ENCODE measurements around the gene EDC4. TPM values are rescaled to one million over a fixed set of nuclear protein-coding genes. Genes with fewer than 3 reads are reported as not detected.
A peak's percentile ranks its signal among the peaks of the same experiment; 100 is the strongest.

The EDC4 gene
- total and polyA plus RNA-seq, 9 of the 15 experiments (the other 6 are each of a cell fraction or from before 2014, with no cell fraction given), result 1.1 to 131 (median 74.0) TPM

DNA sequence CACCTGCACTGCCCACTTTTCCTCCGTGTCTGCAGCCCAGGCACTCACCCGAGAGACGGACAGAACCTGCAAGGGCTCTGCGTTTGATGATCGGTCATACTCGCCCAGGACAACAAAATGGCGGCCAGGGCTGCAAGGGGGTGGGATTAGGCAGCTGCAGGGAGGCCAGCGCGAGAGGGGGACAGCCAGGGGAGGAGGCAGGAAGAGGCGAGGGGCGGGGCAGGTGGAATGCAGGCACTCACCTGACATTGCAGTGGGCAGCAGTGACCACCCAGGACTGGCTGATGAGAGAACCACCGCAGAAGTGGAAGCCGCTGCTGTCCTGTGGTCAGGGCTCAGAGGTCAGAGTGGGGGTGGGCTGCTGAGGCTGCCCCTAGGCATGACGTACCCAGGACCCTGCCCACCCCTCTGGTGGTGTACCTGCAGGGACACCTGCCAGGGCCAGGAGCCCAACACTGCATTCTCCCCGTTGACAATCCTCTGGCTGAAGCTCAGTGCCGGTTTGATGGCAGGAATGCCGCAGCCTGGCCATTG is 57.9 kb downstream of the EDC4 start:
- DNase-seq (ENCODE audit: extremely low read depth in 1 of 4, low spot score in 3 of 4) (no peak), ATAC-seq (no peak), FAIRE-seq (no peak)
- Histone ChIP-seq H3K9me3 (replicated peaks; ENCODE audit: control insufficient read depth, insufficient read depth, low read depth, low read length) (no peaks in the 10 kb centered on the region), H3K27me3 (ENCODE audit: control insufficient read depth in 2 of 2, insufficient read depth in 2 of 2, low read length in 2 of 2) (no peaks in the 10 kb centered on the region), H3K27ac (ENCODE audit: extremely low read depth, low read depth, low read length) (no peak overlapping the region), H3K9me1 (ENCODE audit: control insufficient read depth, insufficient read depth, low read length) (no peaks in the 10 kb centered on the region), H3K4me2 (ENCODE audit: insufficient read depth, low read length) (no peak overlapping the region), H4K20me1 (replicated peaks; ENCODE audit: control insufficient read depth, insufficient read depth, low read length) (no peaks in the 10 kb centered on the region; the same call in 1 of the 2 replicates), H3K9ac (ENCODE audit: insufficient read depth in 1 of 2, low read depth in 2 of 2, low read length in 2 of 2) (no peak overlapping the region), H2AFZ (ENCODE audit: low read depth, low read length) (no peak overlapping the region), H3K79me2 (ENCODE audit: control insufficient read depth, insufficient read depth, low read length) (peaks cover 24% of the 10 kb centered on the region), H3K4me1 (replicated peaks in 1 of 2; ENCODE audit: control insufficient read depth in 2 of 2, insufficient read depth in 2 of 2, low read length in 2 of 2) (peaks cover 11 to 50% of the 10 kb centered on the region in 2 experiments; a peak in 3 of 5 replicates), H3K4me3 (no peak overlapping the region), H3K36me3 (ENCODE audit: control insufficient read depth, insufficient read depth, low read length) (peaks cover 24% of the 10 kb centered on the region; the same call in 2 of the 3 replicates)
- CTCF ChIA-PET (ENCODE audit: low intra/inter-chr PET ratio), result interaction anchor here (0.6 kb wide), 1 partner anchor 110 kb away, joined by 4 read pairs; no protein-coding TSS in a partner anchor
- in situ Hi-C loops (cut with MboI), result no loop called here
- no TSS peak for BruUV-seq (replicated peaks)
- POLR2A ChIA-PET, result interaction anchor here (0.7 to 2.5 kb wide), 5 partner anchors 9 to 39 kb away, joined by 3 to 8 read pairs (median 4); no protein-coding TSS in a partner anchor
- no peak for TF ChIP-seq ZKSCAN1 (IDR thresholded peaks at IDR 0.05; ENCODE audit: low read depth, low read length)
- TF ChIP-seq U2AF2 (optimal IDR thresholded peaks at IDR 0.05; ENCODE audit: low read depth, low read length), result no peak
- no peak for TF ChIP-seq ZNF354B (CRISPR knock-in tag; IDR thresholded peaks at IDR 0.05)
- no peak for TF ChIP-seq FOXJ2 (tag; IDR thresholded peaks at IDR 0.05)
- no peak for TF ChIP-seq HCFC1 (IDR thresholded peaks at IDR 0.05; ENCODE audit: low read depth, low read length)
- no peak for TF ChIP-seq ZNF444 (CRISPR knock-in tag; IDR thresholded peaks at IDR 0.05)
- TF ChIP-seq POLR2G (IDR thresholded peaks at IDR 0.05; ENCODE audit: low read depth, low read length), result peak; percentile 68
- TF ChIP-seq RBFOX2 (IDR thresholded peaks at IDR 0.05; ENCODE audit: low read depth, low read length), result 0 out of 2 replicates have a peak, but pooled peaks have one; percentile 38
- TF ChIP-seq FOXP1 (CRISPR knock-in tag; IDR thresholded peaks at IDR 0.05), result 0 out of 2 replicates have a peak, but pooled peaks have one; percentile 0
- no peak for TF ChIP-seq PHTF2 (CRISPR knock-in tag; IDR thresholded peaks at IDR 0.05)
- TF ChIP-seq STAT5B (CRISPR knock-in tag; IDR thresholded peaks at IDR 0.05), result no peak
- TF ChIP-seq ZC3H8 (IDR thresholded peaks at IDR 0.05), result no peak
- no peak for TF ChIP-seq ZNF57 (CRISPR knock-in tag; IDR thresholded peaks at IDR 0.05)
- no peak for TF ChIP-seq HDAC3 (IDR thresholded peaks at IDR 0.05; ENCODE audit: borderline replicate concordance, partially characterized antibody)
- TF ChIP-seq, protein P1, sequence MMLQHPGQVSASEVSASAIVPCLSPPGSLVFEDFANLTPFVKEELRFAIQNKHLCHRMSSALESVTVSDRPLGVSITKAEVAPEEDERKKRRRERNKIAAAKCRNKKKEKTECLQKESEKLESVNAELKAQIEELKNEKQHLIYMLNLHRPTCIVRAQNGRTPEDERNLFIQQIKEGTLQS (IDR thresholded peaks at IDR 0.05), result no peak
- TF ChIP-seq, protein P1 (CRISPR knock-in tag; conservative IDR thresholded peaks at IDR 0.05), result no peak
- no peak for TF ChIP-seq TCFL5 (CRISPR knock-in tag; conservative IDR thresholded peaks at IDR 0.05)
- no peak for TF ChIP-seq HNRNPH1 (optimal IDR thresholded peaks at IDR 0.05; ENCODE audit: low read depth, low read length)
- TF ChIP-seq HDAC2 (IDR thresholded peaks at IDR 0.05), result no peak
- TF ChIP-seq ZNF282 (CRISPR knock-in tag; IDR thresholded peaks at IDR 0.05), result no peak
- no peak for TF ChIP-seq NFIX (CRISPR knock-in tag; IDR thresholded peaks at IDR 0.05; ENCODE audit: low read depth)
- no peak for TF ChIP-seq ETS2 (tag; IDR thresholded peaks at IDR 0.05; ENCODE audit: borderline replicate concordance, poor library complexity, severe bottlenecking)
- TF ChIP-seq TBL1XR1 (IDR thresholded peaks at IDR 0.05; ENCODE audit: low read length in 2 of 2), result no peak
- TF ChIP-seq HIVEP1 (CRISPR knock-in tag; IDR thresholded peaks at IDR 0.05), result no peak
- intact Hi-C loops (cut with micrococcal nuclease), result loop anchor here (10.0 kb wide), 1 partner anchor 406 kb away; the partner anchor contains the start of gene RIPOR1
- 84% methylated on average over 15 of the region's 17 CpGs for WGBS (ENCODE audit: insufficient coverage, low coverage, missing lambda C conversion rate)
